NOMO-1 (cell line): ENCODE results near the gene ASIC1.
A peak's percentile ranks its signal among the peaks of the same experiment; 100 is the strongest.

Experiments used
- DNase-seq, 2 experiments: peaks; one replicate each; lab custom pipeline; 2025; ENCODE audit not compliant: unreplicated experiment in 2 of 2; lab: John Stamatoyannopoulos, UW

ASIC1 gene

GRCh38 chr12:50058743-50059312 lies 1.4 kb downstream of the ASIC1 start:
- DNase-seq = no peak

- peak; percentile 57 to 60 for DNase-seq
These were observed 2.2 kb downstream of the ASIC1 start for GRCh38 chr12:50059440-50060119.

- no peak for DNase-seq
These were observed 2.7 kb downstream of the ASIC1 start for GRCh38 chr12:50060120-50060468.

DNA sequence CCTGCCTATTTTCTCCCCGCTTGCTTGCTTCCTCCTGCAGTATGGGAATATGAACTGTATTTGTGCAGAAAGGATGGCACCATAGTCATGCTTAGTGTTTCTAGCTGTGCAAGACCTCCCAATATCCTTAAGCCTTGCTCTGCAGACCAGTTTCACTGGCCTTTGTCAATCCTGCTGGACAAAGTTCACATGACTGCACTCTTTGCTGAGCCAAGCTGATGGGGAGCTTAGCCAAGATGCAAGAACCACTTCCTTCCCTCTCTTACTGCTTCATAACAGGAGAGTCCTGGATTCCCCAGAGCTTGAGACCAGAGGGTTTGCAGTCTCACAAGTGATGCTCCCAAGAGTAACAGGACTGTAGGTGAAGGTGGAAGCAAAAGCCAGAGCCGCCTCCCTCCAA lies 3.8 kb downstream of the ASIC1 start:
- DNase-seq = no peak

DNA sequence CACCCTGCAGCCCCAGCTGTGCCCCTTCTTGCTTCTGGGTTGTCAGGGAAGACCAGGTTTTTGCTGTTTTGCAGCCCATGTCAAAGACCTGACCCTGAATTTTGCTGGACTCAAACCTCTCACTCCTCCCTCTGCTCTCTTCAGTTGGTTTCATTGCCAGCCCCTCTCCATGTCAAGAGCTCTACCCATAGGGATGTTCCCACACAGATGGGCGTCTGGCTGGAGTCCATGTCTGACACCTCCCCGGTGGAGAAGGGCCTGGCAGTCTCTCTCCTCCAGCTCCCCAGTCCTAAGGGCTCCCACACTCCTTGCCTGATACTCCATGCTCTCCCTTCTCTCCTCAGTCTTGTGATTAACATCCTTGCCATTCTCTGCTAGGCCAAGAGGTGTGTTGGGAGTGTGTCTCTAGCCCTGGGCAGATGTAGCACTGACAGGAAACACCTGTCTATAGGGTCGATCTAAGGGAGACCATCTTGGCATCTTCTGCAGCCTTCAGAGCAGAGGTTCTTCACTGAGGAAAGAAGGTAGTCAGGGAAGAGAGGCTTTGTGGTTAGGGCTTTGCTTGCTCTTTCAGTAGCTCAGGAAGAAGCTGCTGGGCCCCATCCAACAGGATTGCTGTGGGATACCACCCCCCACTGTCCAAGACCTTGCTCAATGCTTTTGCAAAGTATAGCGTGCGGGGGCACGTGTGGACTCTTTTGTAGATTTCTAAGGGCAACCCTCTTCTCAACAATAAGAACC lies 4.7 kb downstream of the ASIC1 start:
- DNase-seq = no peak

GRCh38 chr12:50062728-50063460 lies 5.5 kb downstream of the ASIC1 start:
- no peak for DNase-seq

DNA sequence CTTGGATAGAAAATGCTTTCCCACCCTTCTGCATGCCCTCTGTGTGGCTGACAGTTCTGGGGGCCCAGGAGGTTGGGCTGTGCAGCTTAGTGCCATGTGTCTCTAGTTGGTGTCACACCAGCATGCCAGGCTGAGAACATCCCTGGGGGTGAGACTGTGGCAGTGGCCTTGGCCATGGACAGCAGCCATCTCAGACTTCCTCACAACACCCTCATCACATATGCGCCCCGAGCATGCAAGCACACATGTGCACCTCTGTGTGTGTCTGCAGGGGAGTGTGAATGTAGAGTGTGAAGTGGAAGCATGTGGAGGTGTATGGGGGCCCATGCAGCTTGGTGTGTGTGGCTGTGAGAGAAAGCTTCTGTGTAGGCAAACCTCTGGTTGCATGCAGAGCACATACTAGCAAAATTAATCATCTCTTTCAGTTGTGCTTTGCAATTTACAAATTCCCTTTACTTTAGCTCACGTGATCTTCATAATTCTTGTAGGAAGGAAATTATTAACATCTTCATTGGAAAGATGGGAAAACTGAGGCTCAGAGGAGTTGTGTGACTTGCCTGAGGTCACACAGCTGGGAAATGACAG lies 8.4 kb downstream of the ASIC1 start:
- no peak for DNase-seq

DNA sequence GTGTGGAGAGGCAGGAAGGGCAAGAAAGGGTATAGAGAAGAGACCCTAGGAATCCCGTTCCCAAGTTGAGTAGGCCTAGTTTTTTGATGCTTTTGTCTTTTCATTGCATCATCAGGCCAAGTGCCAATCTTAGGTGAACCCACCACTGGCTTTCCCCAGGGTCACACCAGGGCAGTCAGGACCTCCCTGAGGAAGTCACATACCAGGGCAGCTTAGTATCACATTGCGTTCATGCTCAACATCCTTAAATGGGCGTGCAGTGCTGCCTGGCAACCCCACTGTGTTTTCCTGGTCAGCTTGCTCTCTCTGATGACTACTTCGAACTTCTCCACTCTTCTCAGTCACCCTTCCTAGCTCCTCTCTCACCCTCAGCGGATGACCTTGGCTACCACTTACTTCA lies 9.0 kb downstream of the ASIC1 start:
- no peak for DNase-seq

- DNase-seq = no peak
These were observed 11.7 kb downstream of the ASIC1 start for GRCh38 chr12:50069069-50069468.

GRCh38 chr12:50069539-50069938 lies 12.1 kb downstream of the ASIC1 start:
- no peak for DNase-seq

DNA sequence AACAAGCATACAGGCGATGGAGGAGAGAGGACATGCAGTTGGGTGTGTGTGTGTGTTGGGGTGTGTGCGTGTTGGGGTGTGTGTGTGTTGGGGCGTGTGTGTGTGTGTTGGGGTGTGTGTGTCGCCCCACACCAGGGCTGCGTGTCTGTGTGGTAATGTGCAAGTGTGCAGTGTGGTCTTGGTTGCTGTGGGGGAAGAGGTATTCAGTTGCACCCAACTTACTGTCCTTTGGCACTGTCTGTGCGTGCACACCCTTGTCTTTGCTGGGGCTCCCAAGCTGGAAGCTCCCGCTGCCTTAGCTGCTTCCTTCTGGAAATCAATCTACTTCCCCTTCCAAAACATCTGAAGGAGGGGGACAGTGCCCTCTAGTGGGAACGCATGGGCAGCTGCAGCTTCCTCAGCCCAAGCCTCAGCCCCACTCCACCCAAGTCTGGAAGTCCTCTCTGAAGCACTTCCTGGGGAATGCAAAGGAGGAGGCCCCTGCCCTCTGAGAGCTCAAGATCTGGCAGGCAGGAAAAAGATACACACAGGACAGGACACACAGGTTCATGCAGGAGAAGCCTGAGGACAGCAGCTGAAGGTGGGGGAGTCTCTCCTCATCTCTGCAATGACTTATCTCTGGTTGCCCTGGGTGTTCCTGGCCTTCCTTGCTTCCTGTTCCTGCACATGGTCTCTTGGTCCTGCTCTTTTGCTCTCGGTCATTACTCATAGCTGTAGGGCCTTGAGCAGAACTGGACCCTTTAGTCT lies 13.1 kb downstream of the ASIC1 start:
- peak; percentile 56 to 69 for DNase-seq

DNA sequence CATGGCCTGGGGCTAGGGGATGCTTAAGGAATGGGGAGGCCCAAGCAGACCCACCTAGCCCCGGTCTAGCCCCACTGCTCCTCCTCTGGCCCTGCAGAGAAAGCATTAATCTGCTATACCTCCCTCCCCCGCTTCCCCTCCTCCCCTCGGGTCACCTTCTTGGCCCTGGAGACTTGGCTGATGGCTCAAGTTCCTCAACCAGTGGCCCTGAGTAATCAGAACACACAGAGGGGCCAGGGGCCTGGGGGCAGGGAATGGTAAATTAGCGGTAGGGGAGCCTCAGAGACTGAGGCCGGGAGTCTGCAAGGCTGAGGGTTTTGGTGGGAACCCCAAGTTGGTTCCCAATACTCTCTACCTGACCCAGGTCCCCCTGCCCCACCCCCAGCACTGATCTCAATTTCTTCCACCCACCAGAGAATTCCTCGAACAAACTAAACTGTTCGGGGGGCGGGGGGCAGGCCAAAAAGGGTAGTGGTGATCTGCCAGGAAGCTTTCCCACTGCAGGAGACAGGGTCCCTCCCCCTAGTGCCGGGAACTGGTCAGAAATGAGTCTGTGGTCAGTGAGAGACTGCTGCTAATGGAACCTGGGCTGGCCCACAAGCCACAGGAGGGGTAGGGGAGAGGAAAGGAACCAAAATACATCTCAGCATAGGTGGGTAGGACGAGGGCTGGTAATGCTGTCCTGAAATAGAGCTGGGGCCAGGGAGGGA lies 15.0 kb downstream of the ASIC1 start:
- DNase-seq = no peak

- DNase-seq = no peak
These were observed 15.8 kb downstream of the ASIC1 start for GRCh38 chr12:50073206-50073605.

DNA sequence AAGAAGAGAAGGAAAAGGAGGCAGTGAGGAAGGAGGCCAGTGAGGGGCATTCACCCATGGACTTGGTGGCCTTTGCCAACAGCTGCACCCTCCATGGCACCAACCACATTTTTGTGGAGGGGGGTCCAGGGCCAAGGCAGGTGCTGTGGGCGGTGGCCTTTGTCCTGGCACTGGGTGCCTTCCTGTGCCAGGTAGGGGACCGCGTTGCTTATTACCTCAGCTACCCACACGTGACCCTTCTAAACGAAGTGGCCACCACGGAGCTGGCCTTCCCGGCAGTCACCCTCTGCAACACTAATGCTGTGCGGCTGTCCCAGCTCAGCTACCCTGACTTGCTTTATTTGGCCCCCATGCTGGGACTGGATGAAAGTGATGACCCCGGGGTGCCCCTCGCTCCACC lies 16.3 kb downstream of the ASIC1 start:
- no peak for DNase-seq

DNA sequence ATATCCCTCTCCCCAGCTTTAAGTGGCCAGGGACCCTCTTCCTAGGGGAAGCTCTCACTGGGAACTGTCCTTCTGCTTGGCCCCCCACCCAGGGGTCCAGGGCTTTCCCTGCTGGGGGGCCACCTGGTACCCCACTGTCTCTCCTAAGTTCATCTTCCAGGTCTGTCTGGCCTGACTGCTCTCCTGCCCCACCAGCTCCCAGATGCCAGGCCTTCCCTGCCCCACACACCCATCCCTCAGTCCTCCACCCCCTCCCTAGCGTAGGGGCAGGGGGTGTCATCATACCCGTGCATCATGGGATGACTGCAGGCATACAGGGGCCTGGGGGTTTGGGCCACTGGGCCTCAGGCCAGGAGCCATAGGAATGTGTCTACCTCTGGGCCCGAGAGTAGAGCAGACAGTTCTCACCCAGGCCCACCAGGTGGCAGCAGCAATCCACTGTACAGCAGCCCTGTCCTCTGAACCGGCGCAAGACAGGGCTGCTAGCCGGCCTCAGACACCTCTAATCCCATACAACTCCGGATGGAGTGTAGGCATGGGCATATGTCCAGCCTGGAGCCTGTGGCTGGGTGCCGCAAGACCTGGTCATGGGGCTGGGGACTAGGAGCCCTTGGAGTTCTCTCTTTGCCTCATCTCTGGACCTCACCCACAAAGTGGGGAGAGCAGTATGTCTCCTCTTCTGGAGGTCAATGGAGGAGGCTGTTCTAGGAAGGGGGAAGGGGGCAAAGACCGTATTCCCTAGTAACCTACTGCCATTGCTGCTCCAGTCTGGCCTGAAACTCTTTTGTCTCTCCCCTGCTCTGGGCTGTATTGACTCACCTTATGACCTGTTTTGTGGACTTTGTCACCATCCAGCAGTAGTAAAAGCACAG lies 17.8 kb downstream of the ASIC1 start:
- DNase-seq = peak; percentile 61 to 74

DNA sequence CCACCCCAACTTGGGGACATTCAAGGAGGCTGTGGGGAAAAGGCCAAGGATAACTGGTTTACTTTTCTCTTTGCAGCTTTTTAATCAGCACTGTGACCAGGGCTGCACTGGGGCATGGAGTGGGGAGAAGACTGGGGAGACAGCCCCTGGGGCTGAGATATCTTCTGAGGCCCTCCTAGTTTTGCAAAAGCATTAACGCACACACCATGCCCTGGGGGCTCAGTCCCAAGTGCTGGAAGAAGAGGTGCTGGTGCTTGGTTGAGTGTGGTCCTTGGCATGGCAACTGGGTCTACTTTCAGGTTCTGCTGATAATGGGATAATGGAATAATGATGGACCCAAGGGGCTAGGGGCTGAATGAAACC lies 18.4 kb downstream of the ASIC1 start:
- DNase-seq = no peak

- no peak for DNase-seq
These were observed 19.7 kb downstream of the ASIC1 start for GRCh38 chr12:50077099-50077498.

DNA sequence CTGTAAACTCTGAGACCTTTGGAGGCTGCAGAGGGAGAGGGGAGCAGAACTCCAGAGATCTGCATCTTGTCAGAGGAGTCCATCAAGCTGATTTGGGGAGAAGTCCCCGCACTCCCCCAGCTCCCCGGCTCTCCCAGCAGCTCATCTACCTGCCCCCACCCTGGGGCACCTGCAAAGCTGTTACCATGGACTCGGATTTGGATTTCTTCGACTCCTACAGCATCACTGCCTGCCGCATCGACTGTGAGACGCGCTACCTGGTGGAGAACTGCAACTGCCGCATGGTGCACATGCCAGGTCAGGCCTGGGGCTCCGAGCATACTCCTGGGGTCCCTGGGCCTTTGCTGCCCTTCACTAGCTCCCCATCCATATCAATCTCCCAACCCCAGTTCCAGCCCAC lies 20.9 kb downstream of the ASIC1 start:
- DNase-seq = no peak

- no peak for DNase-seq
These were observed 22.4 kb downstream of the ASIC1 start for GRCh38 chr12:50079771-50080170.
